Fibroblast of lung (primary cell): ENCODE data around the gene DNAJC17. TPM values are rescaled to one million over a fixed set of nuclear protein-coding genes. Genes with fewer than 3 reads are reported as not detected.

Source experiments
- DNase-seq, 2 donors: peaks; one replicate each; pipeline versions ENCODE4 v3.0.0 to v3.0.0-alpha.2; 2010; ENCODE audit warnings: low read depth in 2 of 2
- H2AFZ ChIP-seq: 2 replicates; pipeline ENCODE4 v1.5.1; 2012; ENCODE audit warnings: low read length, control low read depth, inconsistent platforms
- H3K27ac ChIP-seq: 2 replicates; pipeline ENCODE4 v1.5.1; 2011; ENCODE audit warnings: low read length, control low read depth; ENCODE audit not compliant: insufficient read depth
- H3K27me3 ChIP-seq: 2 replicates; pipeline ENCODE4 v1.5.1; 2011; ENCODE audit warnings: mild to moderate bottlenecking, low read length; ENCODE audit not compliant: control insufficient read depth, insufficient read depth
- H3K36me3 ChIP-seq: 2 replicates; pipeline ENCODE4 v1.5.1; 2011; ENCODE audit warnings: low read length; ENCODE audit not compliant: control insufficient read depth, insufficient read depth
- H3K4me1 ChIP-seq: 2 replicates; pipeline ENCODE4 v1.5.1; 2011; ENCODE audit warnings: low read length; ENCODE audit not compliant: control insufficient read depth, insufficient read depth; ENCODE audit errors: extremely low read depth
- H3K4me2 ChIP-seq: 2 replicates; pipeline ENCODE4 v1.5.1; 2011; ENCODE audit warnings: low read length, control low read depth; ENCODE audit not compliant: insufficient read depth; ENCODE audit errors: extremely low read depth
- H3K4me3 ChIP-seq, 4 experiments: fragments of 200-600 bp in 1 of 4; sonication (generic) in 1 of 4; replicated peaks in 1 of 4; 2 replicates each; pipeline ENCODE4 v1.5.1; 2011 to 2016; ENCODE audit warnings: low read length in 4 of 4, low read depth in 3 of 4, mild to moderate bottlenecking in 3 of 4, control low read depth in 2 of 4, inconsistent platforms in 1 of 4, mixed read lengths in 1 of 4; ENCODE audit not compliant: insufficient read depth in 1 of 4; ENCODE audit errors: control extremely low read depth in 1 of 4
- H3K79me2 ChIP-seq: 2 replicates; pipeline ENCODE4 v1.5.1; 2012; ENCODE audit warnings: mild to moderate bottlenecking, low read length, inconsistent platforms; ENCODE audit not compliant: control insufficient read depth, insufficient read depth
- H3K9ac ChIP-seq: 2 replicates; pipeline ENCODE4 v1.5.1; 2011; ENCODE audit warnings: mild to moderate bottlenecking, low read length, control low read depth; ENCODE audit not compliant: insufficient read depth
- H3K9me3 ChIP-seq: 2 replicates; pipeline ENCODE4 v1.5.1; 2012; ENCODE audit warnings: low read depth, low read length; ENCODE audit not compliant: control insufficient read depth, insufficient read depth
- H4K20me1 ChIP-seq: 2 replicates; pipeline ENCODE4 v1.5.1; 2011; ENCODE audit warnings: low read length; ENCODE audit not compliant: control insufficient read depth, insufficient read depth; ENCODE audit errors: extremely low read depth
- EZH2 ChIP-seq: IDR thresholded peaks from 2 replicates; pipeline ENCODE4 v1.5.1; 2012; ENCODE audit warnings: low read length, control low read depth, mild to moderate bottlenecking; ENCODE audit errors: missing control alignments
- polyA plus RNA-seq, 2 donors: library from polyadenylated mRNA; depleted of rRNA in 1 of 2; stranded (reverse) in 1 of 2; unstranded in 1 of 2; fragments of >200 nt; gene quantifications; 2 replicates each; pipeline ENCODE4 v1.2.1, GENCODE V29; 2011 to 2012; ENCODE audit warnings: missing spikeins in 1 of 2
- total RNA-seq: library from RNA; depleted of rRNA; stranded (reverse); fragments of >200 nt; gene quantifications from 2 replicates; pipeline ENCODE4 v1.2.1, GENCODE V29; 2014
- TF ChIP-seq, protein P1 (sequence below), 2 donors: IDR thresholded peaks in 1 of 2; conservative IDR thresholded peaks in 1 of 2; 1 replicate in 1 of 2; 2 replicates in 1 of 2; pipeline ENCODE4 v1.5.1; 2011 to 2012; ENCODE audit warnings: low read length in 2 of 2, control low read depth in 1 of 2, inconsistent platforms in 1 of 2, low read depth in 1 of 2, mild to moderate bottlenecking in 1 of 2

Gene DNAJC17
- total and polyA plus RNA-seq, 2 donors (not counting 1 experiment from before 2014, with no cell fraction given) = 17.7 to 41.8 TPM

DNA sequence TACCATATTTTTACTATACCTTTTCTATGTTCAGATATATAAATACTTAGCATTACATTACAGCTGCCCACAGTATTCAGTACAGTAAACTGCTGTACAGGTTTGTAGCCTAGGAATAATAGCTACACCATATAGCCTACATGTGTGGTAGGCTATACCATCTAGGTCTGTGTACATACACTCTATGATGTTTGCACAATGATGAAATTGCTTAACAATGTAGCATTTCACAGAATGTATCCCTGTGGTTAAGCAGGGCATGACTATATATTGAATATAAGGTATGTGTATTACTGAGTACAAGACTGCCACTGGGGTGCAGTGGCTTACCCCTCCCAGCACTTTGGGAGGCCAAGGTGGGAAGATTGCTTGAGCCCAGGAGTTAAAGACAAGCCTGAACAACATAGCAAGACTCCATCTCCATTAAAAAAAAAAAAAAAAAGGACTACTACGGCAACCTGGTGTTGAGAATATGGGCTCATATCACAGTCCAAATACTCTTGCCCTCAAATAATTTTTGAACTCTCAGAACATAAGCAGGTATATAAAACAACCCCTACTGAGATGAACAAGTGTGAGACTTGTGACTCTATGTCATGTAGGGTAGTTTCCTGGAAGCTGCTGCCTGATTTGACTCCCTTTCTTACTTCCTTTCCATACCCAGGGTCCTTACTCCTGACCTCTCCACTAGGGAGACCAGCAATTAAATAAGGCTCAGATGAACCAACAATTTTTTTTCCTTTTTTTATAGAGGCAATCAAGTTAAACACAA is 16.5 kb upstream of the DNAJC17 start:
- Histone ChIP-seq H3K9ac (no peak overlapping the region), H3K4me3 (no peak overlapping the region), H3K27ac (no peak overlapping the region), H3K9me3 (no peaks in the 10 kb centered on the region), H3K4me1 (no peaks in the 10 kb centered on the region), H3K4me2 (no peak overlapping the region), H3K27me3 (peaks cover 16% of the 10 kb centered on the region), H3K79me2 (no peaks in the 10 kb centered on the region), H4K20me1 (no peaks in the 10 kb centered on the region), H2AFZ (no peak overlapping the region), H3K36me3 (no peaks in the 10 kb centered on the region)
- DNase-seq = no peak
- TF ChIP-seq, protein P1, sequence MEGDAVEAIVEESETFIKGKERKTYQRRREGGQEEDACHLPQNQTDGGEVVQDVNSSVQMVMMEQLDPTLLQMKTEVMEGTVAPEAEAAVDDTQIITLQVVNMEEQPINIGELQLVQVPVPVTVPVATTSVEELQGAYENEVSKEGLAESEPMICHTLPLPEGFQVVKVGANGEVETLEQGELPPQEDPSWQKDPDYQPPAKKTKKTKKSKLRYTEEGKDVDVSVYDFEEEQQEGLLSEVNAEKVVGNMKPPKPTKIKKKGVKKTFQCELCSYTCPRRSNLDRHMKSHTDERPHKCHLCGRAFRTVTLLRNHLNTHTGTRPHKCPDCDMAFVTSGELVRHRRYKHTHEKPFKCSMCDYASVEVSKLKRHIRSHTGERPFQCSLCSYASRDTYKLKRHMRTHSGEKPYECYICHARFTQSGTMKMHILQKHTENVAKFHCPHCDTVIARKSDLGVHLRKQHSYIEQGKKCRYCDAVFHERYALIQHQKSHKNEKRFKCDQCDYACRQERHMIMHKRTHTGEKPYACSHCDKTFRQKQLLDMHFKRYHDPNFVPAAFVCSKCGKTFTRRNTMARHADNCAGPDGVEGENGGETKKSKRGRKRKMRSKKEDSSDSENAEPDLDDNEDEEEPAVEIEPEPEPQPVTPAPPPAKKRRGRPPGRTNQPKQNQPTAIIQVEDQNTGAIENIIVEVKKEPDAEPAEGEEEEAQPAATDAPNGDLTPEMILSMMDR (conservative IDR thresholded peaks at IDR 0.05 in 1 of 2, IDR thresholded peaks at IDR 0.05 in 1 of 2; ENCODE audit: low read depth in 1 of 2, low read length in 2 of 2) = no peak
- TF ChIP-seq EZH2 = no peak

DNA sequence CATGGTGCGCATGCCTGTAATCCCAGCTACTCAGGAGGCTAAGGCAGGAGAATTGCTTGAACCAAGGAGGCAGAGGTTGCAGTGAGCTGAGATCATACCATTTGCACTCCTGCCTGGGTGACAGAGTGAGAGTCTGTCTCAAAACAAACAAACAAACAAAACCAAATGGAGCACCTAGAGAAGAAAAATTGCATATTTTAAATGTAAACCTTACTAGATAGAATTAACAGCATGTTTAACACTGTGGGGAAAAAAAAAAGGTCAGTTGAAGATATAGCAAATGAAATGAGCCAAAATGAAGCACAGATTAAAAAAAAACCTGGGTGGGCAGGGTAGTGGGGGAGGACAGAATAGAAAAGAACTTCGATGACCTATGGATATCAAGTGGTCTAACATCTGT is 13.9 kb upstream of the DNAJC17 start:
- no peak overlapping the region for H2AFZ ChIP-seq
- no peak overlapping the region for H3K9ac ChIP-seq
- TF ChIP-seq, protein P1 (conservative IDR thresholded peaks at IDR 0.05 in 1 of 2, IDR thresholded peaks at IDR 0.05 in 1 of 2; ENCODE audit: low read depth in 1 of 2, low read length in 2 of 2) = no peak
- no peak for TF ChIP-seq EZH2
- no peaks in the 10 kb centered on the region for H3K79me2 ChIP-seq
- no peaks in the 10 kb centered on the region for H4K20me1 ChIP-seq
- H3K9me3 ChIP-seq = no peaks in the 10 kb centered on the region
- no peaks in the 10 kb centered on the region for H3K36me3 ChIP-seq
- no peak overlapping the region for H3K4me3 ChIP-seq
- peaks cover 9% of the 10 kb centered on the region for H3K27me3 ChIP-seq
- no peak overlapping the region for H3K4me2 ChIP-seq
- H3K4me1 ChIP-seq = no peaks in the 10 kb centered on the region
- DNase-seq = no peak
- H3K27ac ChIP-seq = no peak overlapping the region

DNA sequence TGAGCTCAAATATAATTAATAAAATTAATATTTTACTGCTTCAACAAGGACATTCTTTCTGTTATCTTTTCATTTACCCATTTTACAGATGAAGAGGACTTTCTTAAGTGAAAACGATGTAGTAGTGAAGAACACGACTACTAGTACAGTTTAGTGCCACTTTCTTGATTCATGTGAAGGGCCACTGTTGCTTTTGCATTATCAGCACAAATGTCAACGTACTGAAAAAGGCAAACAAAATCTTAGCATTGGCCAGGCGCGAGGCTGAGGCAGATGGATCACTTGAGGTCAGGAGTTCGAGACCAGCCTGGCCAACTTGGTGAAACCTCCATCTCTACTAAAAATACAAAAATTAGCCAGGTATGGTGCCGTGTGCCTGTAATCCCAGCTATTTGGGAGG is 11.8 kb upstream of the DNAJC17 start:
- no peak overlapping the region for H3K9ac ChIP-seq
- H2AFZ ChIP-seq = no peak overlapping the region
- H3K36me3 ChIP-seq = no peaks in the 10 kb centered on the region
- H3K4me2 ChIP-seq = no peak overlapping the region
- DNase-seq = no peak
- H3K79me2 ChIP-seq = no peaks in the 10 kb centered on the region
- no peak overlapping the region for H3K4me3 ChIP-seq
- H3K27ac ChIP-seq = no peak overlapping the region
- no peaks in the 10 kb centered on the region for H3K9me3 ChIP-seq
- no peak for TF ChIP-seq EZH2
- TF ChIP-seq, protein P1 (conservative IDR thresholded peaks at IDR 0.05 in 1 of 2, IDR thresholded peaks at IDR 0.05 in 1 of 2; ENCODE audit: low read depth in 1 of 2, low read length in 2 of 2) = no peak
- no peaks in the 10 kb centered on the region for H4K20me1 ChIP-seq
- no peaks in the 10 kb centered on the region for H3K27me3 ChIP-seq
- no peaks in the 10 kb centered on the region for H3K4me1 ChIP-seq
